SU-DHL-6 (cell line): Measurements from ENCODE around the gene UBE2E2.

Source experiments
- CTCF ChIP-seq: fragments of 200-600 bp; sonication (generic); IDR thresholded peaks from one replicate; pipeline ENCODE4 v1.5.1; 2017; ENCODE audit warnings: antibody characterized with exemption, mild to moderate bottlenecking, low read length, moderate library complexity; ENCODE audit not compliant: insufficient read depth, poor library complexity, severe bottlenecking
- EZH2phosphoT487 ChIP-seq: fragments of 200-600 bp; sonication (generic), shearing (Covaris generic); conservative IDR thresholded peaks from 2 replicates; pipeline ENCODE4 v1.6.1; 2018; ENCODE audit warnings: mild to moderate bottlenecking, antibody characterized with exemption, low read length, moderate library complexity, mixed read lengths

GRCh38 chr3:23232854-23233253 lies 29.7 kb downstream of the UBE2E2 start:
- TF ChIP-seq CTCF (no peak), EZH2phosphoT487 (no peak)
